Sigmoid colon (tissue), 7 donors: Measurements from ENCODE around the gene TOB1. TPM values are rescaled to one million over a fixed set of nuclear protein-coding genes. Genes with fewer than 3 reads are reported as not detected.

ENCODE experiments used
- DNase-seq: peaks from one replicate; pipeline ENCODE4 v3.0.0-alpha.2; 2019
- H3K27ac ChIP-seq, 4 donors: fragments of 200-600 bp; sonication (generic); one replicate each; pipeline ENCODE4 v1.5.1; 2016 to 2019; ENCODE audit warnings: mild to moderate bottlenecking in 1 of 4
- H3K27me3 ChIP-seq, 3 donors: fragments of 200-600 bp; sonication (generic); one replicate each; pipeline ENCODE4 v1.5.1; 2019; ENCODE audit warnings: mild to moderate bottlenecking in 1 of 3
- H3K36me3 ChIP-seq, 4 donors: fragments of 200-600 bp; sonication (generic); one replicate each; pipeline ENCODE4 v1.5.1; 2016 to 2019
- H3K4me1 ChIP-seq, 4 donors: fragments of 200-600 bp; sonication (generic); one replicate each; pipeline ENCODE4 v1.5.1; 2017 to 2019
- H3K4me3 ChIP-seq, 4 donors: fragments of 200-600 bp; sonication (generic); one replicate each; pipeline ENCODE4 v1.5.1; 2017 to 2019; ENCODE audit warnings: mild to moderate bottlenecking in 2 of 4, moderate library complexity in 1 of 4
- H3K9me3 ChIP-seq, 4 donors: fragments of 200-600 bp in 3 of 4; sonication (generic) in 3 of 4; one replicate each; pipeline versions ENCODE4 v1.5.1 to v1.6.1; 2013 to 2019
- CTCF ChIP-seq, 4 experiments: fragments of 450-650 bp in 3 of 4; fragments of 200-600 bp in 1 of 4; IDR thresholded peaks; one replicate each; pipeline ENCODE4 v1.5.1; 2016 to 2019; ENCODE audit warnings: antibody characterized with exemption in 4 of 4, mild to moderate bottlenecking in 3 of 4, moderate library complexity in 2 of 4
- EP300 ChIP-seq, 4 donors: sonication (generic); formaldehyde crosslinking; IDR thresholded peaks; one replicate each; pipeline ENCODE4 v1.6.1; 2017; ENCODE audit warnings: antibody characterized with exemption in 4 of 4
- POLR2A ChIP-seq, 2 donors: fragments of 450-650 bp; IDR thresholded peaks; one replicate each; pipeline ENCODE4 v1.6.1; 2016; ENCODE audit warnings: antibody characterized with exemption in 2 of 2, mild to moderate bottlenecking in 2 of 2, moderate library complexity in 2 of 2
- POLR2AphosphoS5 ChIP-seq, 4 donors: sonication (generic); formaldehyde crosslinking; IDR thresholded peaks; one replicate each; pipeline ENCODE4 v1.6.1; 2017; ENCODE audit warnings: antibody characterized with exemption in 4 of 4
- WGBS, 2 donors: extraction: QIAGEN DNeasy Blood & Tissue Kit; methylation state at CpG; one replicate each; pipeline ENCODE4 v1.1.7; 2013; 5-methylcytosine and 5-hydroxymethylcytosine counted together
- intact Hi-C: fragments of 100-400 bp; cut with DNase I; formaldehyde crosslinking; loops from one replicate; pipeline ENCODE4 v1.15.1; 2023
- polyA plus RNA-seq, 3 donors: library from polyadenylated mRNA; stranded (reverse); fragments of 200-250 nt; gene quantifications; one replicate each; pipeline ENCODE4 v1.2.3, GENCODE V29; 2013
- total RNA-seq, 4 donors: library from RNA; depleted of rRNA; stranded (reverse); fragments of >200 nt; gene quantifications; one replicate each; pipeline ENCODE4 v1.1.0, GENCODE V29; 2016
- donor health status: healthy with polysubstance abuse.
- donor health status: Bipolar disorder and iron deficiency.
- donor health status: healthy.

Gene TOB1
- total and polyA plus RNA-seq, 7 donors, result 16.2 to 57.1 (median 31.1) TPM

DNA sequence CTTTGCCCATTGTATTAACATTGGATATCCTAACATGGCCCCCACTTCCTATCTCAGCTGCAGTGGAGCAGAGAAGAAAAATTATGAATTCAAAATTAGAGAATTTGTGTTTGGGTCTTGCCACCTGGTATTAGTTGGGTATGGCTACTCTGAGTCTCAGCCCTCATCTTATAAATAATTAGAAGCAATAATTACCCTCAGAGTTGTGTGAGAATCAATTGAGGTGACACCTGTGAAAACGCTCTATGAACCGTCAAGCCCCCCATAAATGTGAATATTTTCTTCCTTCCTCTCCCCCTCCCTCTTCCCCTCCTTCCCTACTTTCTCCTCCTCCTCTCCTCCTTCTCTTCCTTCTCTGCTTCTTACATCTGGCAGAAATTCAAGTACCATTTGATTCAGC, 8.9 kb upstream of the TOB1 start:
- H3K27ac ChIP-seq, result no peak overlapping the region
- no peaks in the 10 kb centered on the region for H3K9me3 ChIP-seq
- DNase-seq, result no peak
- intact Hi-C loops, result loop anchor here (2.0 kb wide), 1 partner anchor 16 kb away; no protein-coding TSS in a partner anchor
- no peaks in the 10 kb centered on the region for H3K27me3 ChIP-seq
- H3K4me1 ChIP-seq, result peaks cover 0 to 16% (median 9%) of the 10 kb centered on the region in 4 donors
- no peaks in the 10 kb centered on the region for H3K36me3 ChIP-seq
- H3K4me3 ChIP-seq, result no peak overlapping the region
- 78 to 90% methylated on average over 2 of the region's 2 CpGs for WGBS, 2 donors
- TF ChIP-seq CTCF (IDR thresholded peaks at IDR 0.05), result no peak
- TF ChIP-seq POLR2AphosphoS5 (IDR thresholded peaks at IDR 0.05), result no peak
- no peak for TF ChIP-seq EP300 (IDR thresholded peaks at IDR 0.05)
- TF ChIP-seq POLR2A (IDR thresholded peaks at IDR 0.05), result no peak

- Histone ChIP-seq H3K4me1 (peaks cover 0 to 29% (median 18%) of the 10 kb centered on the region in 4 donors), H3K4me3 (no peak overlapping the region), H3K36me3 (no peaks in the 10 kb centered on the region), H3K9me3 (no peaks in the 10 kb centered on the region), H3K27me3 (no peaks in the 10 kb centered on the region), H3K27ac (peak overlapping the region in 2 of 4 donors; percentile 45 to 54)
- DNase-seq, result peak; percentile 77
- TF ChIP-seq EP300 (IDR thresholded peaks at IDR 0.05) (no peak), CTCF (IDR thresholded peaks at IDR 0.05) (no peak), POLR2AphosphoS5 (IDR thresholded peaks at IDR 0.05) (peak in 3 of 4 donors; percentile 54 to 74 (median 66))
- intact Hi-C loops, result no loop called here
- 56 to 84% methylated on average over 4 of the region's 4 CpGs for WGBS, 2 donors
These were observed 6.7 kb upstream of the TOB1 start for GRCh38 chr17:50872710-50873424.

- Histone ChIP-seq H3K4me1 (peaks cover 0 to 31% (median 18%) of the 10 kb centered on the region in 4 donors), H3K27ac (peak overlapping the region in 2 of 4 donors; percentile 45 to 54), H3K4me3 (no peak overlapping the region), H3K9me3 (no peaks in the 10 kb centered on the region), H3K36me3 (no peaks in the 10 kb centered on the region), H3K27me3 (no peaks in the 10 kb centered on the region)
- intact Hi-C loops, result no loop called here
- DNase-seq, result no peak
- 40 to 44% methylated on average over 2 of the region's 2 CpGs for WGBS, 2 donors
- TF ChIP-seq EP300 (IDR thresholded peaks at IDR 0.05) (no peak), POLR2A (IDR thresholded peaks at IDR 0.05) (no peak), CTCF (IDR thresholded peaks at IDR 0.05) (no peak), POLR2AphosphoS5 (IDR thresholded peaks at IDR 0.05) (no peak)
These were observed 5.7 kb upstream of the TOB1 start for GRCh38 chr17:50871898-50872297.

DNA sequence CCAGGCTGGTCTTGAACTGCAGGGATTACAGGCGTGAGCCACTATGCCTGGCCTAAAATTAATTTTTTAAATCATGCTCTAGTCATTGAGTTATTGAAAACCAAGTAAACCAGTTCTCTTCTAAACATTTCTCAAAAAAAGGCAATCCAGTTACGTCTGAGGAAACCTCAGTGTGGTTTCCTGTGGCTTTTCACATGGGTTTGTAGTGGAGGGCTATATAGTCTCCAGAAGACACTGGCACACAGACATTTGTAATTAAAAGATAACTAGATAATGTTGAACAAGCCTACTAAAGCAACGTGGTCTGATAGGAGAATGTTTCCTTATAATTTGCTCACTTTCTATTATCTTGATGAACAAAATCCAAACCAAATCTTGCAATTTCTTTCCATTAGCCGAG, 5.2 kb upstream of the TOB1 start:
- intact Hi-C loops, result no loop called here
- Histone ChIP-seq H3K9me3 (no peaks in the 10 kb centered on the region), H3K27me3 (no peaks in the 10 kb centered on the region), H3K27ac (peak overlapping the region in 1 of 4 donors; percentile 45), H3K36me3 (no peaks in the 10 kb centered on the region), H3K4me3 (no peak overlapping the region), H3K4me1 (peaks cover 0 to 31% (median 18%) of the 10 kb centered on the region in 4 donors)
- no peak for DNase-seq
- TF ChIP-seq EP300 (IDR thresholded peaks at IDR 0.05) (no peak), POLR2AphosphoS5 (IDR thresholded peaks at IDR 0.05) (no peak), CTCF (IDR thresholded peaks at IDR 0.05) (no peak), POLR2A (IDR thresholded peaks at IDR 0.05) (no peak)
- 46 to 73% methylated on average over 4 of the region's 4 CpGs for WGBS, 2 donors
